T-helper 2 cell treated with Interferon-gamma antibody and Interleukin-4, amounts not matched to agents 5 μg/mL and 100 μg/mL, for 36 hours (primary cell): Measurements from ENCODE around the gene DEDD2.

Experiments
- DNase-seq: peaks from one replicate; pipeline ENCODE4 v3.0.0; 2021; ENCODE audit warnings: low spot score
- H3K27ac Mint-ChIP-seq: one replicate; pipeline ENCODE4 v1.8.0; 2021; ENCODE audit warnings: mild to moderate bottlenecking, mixed read lengths
- H3K27me3 Mint-ChIP-seq: one replicate; pipeline ENCODE4 v1.8.0; 2021; ENCODE audit warnings: low read depth, mixed read lengths
- H3K36me3 Mint-ChIP-seq: one replicate; pipeline ENCODE4 v1.8.0; 2021; ENCODE audit warnings: low read depth, mixed read lengths
- H3K4me1 Mint-ChIP-seq: one replicate; pipeline ENCODE4 v1.8.0; 2021; ENCODE audit warnings: low read depth, mixed read lengths
- H3K4me3 Mint-ChIP-seq: one replicate; pipeline ENCODE4 v1.8.0; 2022; ENCODE audit warnings: mild to moderate bottlenecking, moderate library complexity, mixed read lengths
- H3K9me3 Mint-ChIP-seq: one replicate; pipeline ENCODE4 v1.8.0; 2021; ENCODE audit warnings: mixed read lengths

Gene DEDD2

DNA sequence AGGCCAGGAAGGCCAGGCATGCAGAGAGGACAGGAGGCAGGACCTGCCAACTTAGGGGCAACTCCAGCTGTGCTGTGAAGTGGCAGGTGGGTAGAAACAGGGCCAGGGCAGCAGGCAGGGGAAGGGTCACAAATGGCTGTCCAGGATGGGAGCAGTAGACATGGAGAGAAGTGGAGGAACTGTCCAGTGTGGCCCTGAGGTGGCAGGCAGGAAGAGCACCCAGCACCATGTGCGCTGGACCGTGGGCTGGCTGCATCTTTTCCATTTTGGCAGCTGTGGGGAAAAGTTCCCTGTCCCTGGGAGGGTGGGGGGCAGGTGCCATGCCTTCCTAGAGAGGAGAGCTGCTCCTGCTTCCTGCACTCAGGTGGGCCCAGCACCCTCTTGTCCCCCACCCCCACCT, 13.8 kb downstream of the DEDD2 start:
- Mint-ChIP-seq H3K4me1 (peaks cover 58% of the 10 kb centered on the region), H3K27ac (peak overlapping the region; percentile 69), H3K4me3 (no peak overlapping the region), H3K27me3 (no peaks in the 10 kb centered on the region), H3K36me3 (peaks cover 77% of the 10 kb centered on the region), H3K9me3 (no peaks in the 10 kb centered on the region)
- DNase-seq = no peak

DNA sequence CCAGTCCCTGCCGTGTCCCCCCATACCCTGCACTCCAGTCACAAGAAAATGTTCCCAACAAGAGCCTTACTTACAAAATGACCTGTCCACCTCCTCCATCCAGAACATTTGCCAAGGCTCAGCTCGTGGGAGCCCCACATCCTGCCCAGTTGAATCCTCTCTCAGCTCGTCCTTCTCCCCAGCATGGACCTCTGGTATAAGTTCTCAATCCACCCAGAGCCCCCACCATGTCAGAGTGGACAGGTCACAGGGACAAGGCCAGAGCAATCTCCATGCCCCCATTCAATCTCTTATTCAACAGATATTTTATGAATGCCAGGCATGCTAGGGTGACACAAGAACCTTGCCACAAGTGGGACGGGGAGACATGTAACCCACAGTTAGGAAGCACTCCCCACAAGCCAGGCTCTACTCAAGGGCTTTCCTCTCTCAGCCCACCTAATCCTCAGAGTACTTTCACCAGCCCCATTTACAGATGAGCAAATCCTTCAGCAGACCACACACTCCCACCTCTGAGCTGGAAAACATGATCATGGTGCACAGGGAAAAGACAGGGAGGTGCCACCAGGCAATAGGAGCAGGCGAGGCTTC, 15.1 kb downstream of the DEDD2 start:
- H3K9me3 Mint-ChIP-seq = no peaks in the 10 kb centered on the region
- DNase-seq = no peak
- H3K27me3 Mint-ChIP-seq = no peaks in the 10 kb centered on the region
- peak overlapping the region; percentile 89 for H3K4me3 Mint-ChIP-seq
- H3K27ac Mint-ChIP-seq = peak overlapping the region; percentile 91
- H3K36me3 Mint-ChIP-seq = peaks cover 71% of the 10 kb centered on the region
- peaks cover 60% of the 10 kb centered on the region for H3K4me1 Mint-ChIP-seq

DNA sequence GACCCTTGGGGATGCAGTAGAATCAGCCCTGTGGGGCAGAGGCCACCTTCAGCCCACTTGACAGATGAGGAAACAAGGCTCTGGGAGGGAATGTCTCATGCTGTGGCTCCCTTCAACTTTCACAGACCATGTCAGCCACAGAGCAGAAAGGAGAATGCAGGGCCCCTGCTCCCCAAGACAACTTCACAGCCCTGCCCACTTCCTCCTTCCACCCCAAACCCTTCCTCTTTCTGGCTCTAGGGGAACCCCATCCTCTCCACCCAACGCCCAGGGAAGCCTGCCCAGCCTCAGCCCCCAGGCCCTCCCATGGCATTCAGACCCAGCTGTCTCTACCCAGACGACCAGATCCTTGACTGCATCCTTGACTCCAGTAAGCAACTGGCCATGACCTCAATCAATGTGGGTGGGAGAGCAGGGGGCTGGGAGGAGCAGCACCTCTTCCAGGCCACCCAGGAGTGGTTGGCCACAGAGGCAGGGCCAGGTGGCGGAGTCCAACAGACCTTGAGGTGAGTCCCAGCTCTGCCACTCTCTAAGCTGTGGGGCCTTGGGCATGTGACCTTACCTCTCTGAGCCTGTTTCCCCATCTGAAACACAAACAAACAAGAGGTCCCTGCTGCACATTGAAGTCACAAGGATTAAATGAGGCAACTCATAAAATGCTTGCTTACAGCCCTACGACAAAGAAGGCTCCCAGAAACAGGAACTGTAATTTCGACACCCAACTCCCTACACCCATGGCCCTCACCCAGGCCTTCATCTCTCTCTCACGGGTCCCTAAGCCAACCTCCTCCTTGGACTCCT, 15.8 kb downstream of the DEDD2 start:
- Mint-ChIP-seq H3K4me3 (peak overlapping the region; percentile 89), H3K36me3 (peaks cover 74% of the 10 kb centered on the region), H3K27ac (peak overlapping the region; percentile 91), H3K27me3 (no peaks in the 10 kb centered on the region), H3K4me1 (peaks cover 65% of the 10 kb centered on the region), H3K9me3 (no peaks in the 10 kb centered on the region)
- DNase-seq = peak; percentile 65

DNA sequence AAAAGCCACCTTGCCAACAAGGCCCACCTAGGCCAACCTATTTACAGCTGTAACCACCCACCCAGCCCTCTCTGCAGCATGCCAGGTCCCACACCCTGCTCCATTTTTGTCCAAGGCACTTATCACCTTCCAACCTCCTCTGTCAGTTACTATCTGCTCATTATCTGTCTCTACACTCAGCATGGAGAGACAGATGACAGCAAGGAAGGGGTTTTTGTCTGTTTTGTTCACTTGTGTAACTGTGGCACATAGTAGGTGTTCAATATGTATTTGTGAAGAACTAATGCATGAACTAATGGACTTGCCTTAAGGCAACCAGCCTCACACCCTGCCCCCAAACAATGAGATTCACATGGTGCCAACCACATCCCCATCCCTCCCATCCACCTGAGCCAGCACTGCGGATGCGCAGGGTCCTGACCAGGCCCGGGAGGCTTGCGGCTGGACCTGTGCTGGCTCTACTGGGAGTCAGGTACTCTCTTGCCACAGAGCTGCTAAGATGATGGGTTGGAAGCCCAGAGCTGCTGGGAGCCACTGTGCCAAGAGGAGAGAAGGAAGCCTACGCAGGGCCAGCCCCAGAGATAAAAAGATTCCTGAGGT, 17.3 kb downstream of the DEDD2 start:
- peak overlapping the region; percentile 79 for H3K4me3 Mint-ChIP-seq
- no peaks in the 10 kb centered on the region for H3K27me3 Mint-ChIP-seq
- no peak for DNase-seq
- no peaks in the 10 kb centered on the region for H3K9me3 Mint-ChIP-seq
- H3K27ac Mint-ChIP-seq = peak overlapping the region; percentile 91
- peaks cover 75% of the 10 kb centered on the region for H3K36me3 Mint-ChIP-seq
- peaks cover 71% of the 10 kb centered on the region for H3K4me1 Mint-ChIP-seq

DNA sequence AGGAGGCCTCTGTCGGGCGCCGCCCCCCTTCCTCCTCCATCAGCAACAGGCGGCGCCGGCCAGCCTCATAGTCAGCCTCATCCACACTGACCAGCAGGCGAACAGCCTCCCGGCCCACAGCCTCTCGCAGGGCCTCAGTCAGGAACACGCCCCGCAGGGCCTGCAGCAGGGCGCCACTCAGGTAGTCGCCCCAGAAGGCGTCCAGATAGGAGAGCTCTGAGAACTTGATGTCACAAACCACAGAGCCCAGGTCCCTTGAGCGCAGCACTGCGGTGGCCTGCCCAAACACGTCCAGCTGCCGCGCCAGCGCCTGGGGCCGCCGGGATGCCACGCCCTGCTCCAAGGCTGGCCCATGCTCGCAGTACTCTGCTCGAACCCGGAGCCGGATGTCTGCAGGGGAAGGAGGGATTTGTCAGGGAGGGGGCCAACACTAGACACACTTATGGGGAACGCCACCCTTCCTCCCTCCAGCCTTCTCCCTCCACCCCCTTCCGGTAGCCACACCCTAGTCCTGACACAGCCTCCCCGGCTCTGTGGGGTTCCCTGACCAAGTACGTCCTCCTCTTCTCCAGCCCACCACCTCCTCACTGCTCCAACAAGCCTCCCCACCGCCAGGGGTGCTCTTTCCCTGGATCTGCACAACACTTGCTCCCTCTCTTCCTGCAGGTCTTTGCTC, 17.9 kb downstream of the DEDD2 start:
- Mint-ChIP-seq H3K36me3 (peaks cover 69% of the 10 kb centered on the region), H3K9me3 (no peaks in the 10 kb centered on the region), H3K4me3 (peak overlapping the region; percentile 79), H3K4me1 (peaks cover 67% of the 10 kb centered on the region), H3K27ac (peak overlapping the region; percentile 91), H3K27me3 (no peaks in the 10 kb centered on the region)
- DNase-seq = peak; percentile 67

DNA sequence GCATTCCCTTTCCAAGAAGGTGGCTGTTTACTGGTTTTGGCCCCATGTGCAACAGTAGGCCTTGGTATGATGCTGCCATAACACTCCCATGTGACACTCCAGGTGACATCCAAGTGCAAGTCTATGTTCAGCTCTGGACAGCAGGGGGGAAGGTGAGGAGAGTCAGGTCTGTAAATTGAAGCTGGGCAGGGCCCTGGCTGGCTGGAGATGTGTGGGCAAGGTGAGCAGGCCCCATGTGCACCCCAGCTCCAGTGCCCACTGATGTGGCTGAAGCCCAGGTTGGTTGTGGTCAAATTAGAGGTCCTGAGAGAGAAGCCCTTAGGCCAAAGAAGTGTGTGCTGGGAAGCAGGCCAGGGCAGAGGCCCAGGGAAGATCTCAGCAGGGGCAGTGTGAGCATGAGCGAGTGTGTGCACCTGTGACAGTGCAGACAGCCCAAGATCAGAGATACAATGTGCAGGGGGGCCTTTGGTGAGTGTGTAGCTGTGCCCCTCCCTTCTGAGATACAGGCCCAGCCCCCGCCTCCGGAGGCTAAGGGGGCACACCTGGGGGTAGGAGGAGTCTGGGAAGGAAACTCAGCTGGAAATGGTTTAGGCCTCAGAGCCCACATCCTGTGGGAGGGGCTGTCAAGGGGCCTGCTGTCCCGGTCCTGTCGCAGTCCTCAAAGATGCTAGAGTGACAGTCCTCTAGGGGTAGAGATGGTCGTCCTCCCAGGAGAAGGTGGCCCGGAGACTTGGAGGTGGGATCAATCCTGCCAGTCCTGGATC, 18.6 kb downstream of the DEDD2 start:
- H3K4me3 Mint-ChIP-seq = peak overlapping the region; percentile 79
- DNase-seq = peak; percentile 64
- H3K4me1 Mint-ChIP-seq = peaks cover 67% of the 10 kb centered on the region
- peaks cover 69% of the 10 kb centered on the region for H3K36me3 Mint-ChIP-seq
- no peaks in the 10 kb centered on the region for H3K27me3 Mint-ChIP-seq
- peak overlapping the region; percentile 91 for H3K27ac Mint-ChIP-seq
- peaks cover 4% of the 10 kb centered on the region for H3K9me3 Mint-ChIP-seq

DNA sequence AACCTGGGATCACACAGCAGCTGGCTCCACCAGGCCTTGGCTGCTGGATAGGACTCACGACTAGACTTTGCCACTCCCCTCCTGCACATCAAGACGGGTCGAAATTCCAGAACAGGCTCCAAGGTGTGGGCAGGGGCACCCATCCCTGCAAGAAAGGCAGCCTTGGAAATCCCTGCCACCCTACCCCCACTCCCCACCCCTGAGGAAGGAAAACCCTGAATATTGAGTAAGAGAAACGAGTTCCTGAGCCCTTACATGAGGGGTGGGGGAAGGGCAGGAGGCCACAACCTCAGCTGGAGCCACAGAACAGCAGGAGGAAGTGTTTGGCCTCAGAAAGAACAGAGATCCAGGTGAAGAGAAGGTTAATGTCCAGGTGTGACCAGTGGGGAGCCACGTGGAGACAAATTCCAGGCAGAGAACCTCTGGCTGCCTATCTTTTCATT, 20.1 kb downstream of the DEDD2 start:
- no peak for DNase-seq
- H3K36me3 Mint-ChIP-seq = peaks cover 67% of the 10 kb centered on the region
- H3K4me3 Mint-ChIP-seq = peak overlapping the region; percentile 76
- H3K4me1 Mint-ChIP-seq = peaks cover 61% of the 10 kb centered on the region
- H3K9me3 Mint-ChIP-seq = peaks cover 12% of the 10 kb centered on the region
- H3K27ac Mint-ChIP-seq = peak overlapping the region; percentile 85
- H3K27me3 Mint-ChIP-seq = no peaks in the 10 kb centered on the region

DNA sequence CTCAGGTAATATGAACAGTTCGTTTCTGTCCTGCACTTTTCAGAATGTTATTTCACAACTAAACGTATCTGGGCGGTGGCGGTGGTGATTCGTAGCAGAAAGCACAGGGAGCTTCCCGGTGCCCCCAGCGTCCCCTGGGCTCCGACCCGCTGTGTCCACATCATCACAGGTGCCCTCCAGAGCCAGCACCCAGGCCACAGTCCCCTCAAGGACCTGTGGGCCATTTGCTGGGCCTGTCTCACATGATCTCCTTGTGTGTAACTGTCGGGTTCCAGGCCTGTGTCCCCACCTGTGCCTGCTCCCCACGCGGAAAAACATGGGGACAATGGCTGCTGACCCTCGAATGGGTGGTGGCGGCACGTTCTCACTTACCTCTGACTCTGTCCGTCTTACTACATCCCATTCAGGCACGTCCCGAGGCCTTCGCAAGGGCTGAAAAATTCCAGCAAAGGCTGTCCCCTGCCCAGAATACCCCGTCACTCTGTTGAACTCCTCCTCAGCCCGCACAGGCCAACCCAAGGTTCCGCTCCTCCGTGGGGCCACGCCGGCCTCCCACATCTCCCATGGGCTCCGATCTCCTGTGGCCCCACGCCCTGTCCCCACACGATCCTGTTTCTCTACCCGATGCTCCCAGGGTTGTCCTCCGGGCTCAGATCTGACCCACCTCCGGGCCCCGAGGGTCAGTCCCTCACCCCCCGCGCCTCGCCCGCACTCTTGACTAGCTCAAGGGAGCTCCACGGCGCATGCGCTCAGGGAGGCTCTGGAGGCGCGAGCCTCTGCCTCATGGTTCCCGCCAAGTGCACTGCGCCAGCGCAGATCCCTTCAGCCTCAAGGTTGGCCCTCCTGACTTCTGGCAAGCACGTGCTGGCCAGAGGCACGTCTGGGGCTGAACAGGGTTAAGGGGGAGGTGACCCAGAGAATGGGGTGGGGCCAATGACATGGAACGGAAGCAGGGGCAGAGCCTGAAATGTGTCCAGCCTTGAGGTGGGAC, 21.2 kb downstream of the DEDD2 start:
- Mint-ChIP-seq H3K27ac (peak overlapping the region; percentile 15), H3K4me3 (no peak overlapping the region), H3K27me3 (no peaks in the 10 kb centered on the region), H3K9me3 (peaks cover 12% of the 10 kb centered on the region), H3K4me1 (peaks cover 60% of the 10 kb centered on the region), H3K36me3 (peaks cover 58% of the 10 kb centered on the region)
- DNase-seq = no peak

DNA sequence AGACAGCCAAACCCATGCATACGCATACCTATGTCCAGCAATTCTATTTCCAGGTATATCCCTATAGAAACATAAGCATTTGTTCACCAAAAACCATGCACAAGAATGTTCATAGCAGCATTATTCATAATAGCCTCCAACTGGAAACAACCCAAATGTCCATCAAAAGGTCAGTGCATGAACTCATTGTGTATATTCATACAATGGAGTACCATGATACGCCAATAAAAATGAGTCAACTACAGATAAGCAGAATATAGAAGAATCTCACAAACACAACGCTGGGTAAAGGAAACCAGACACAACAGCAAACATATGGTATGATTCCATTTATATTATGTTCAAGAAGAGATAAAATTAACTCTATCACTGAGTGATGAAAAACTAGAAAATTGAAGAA, 23.8 kb downstream of the DEDD2 start:
- H3K27me3 Mint-ChIP-seq = no peaks in the 10 kb centered on the region

DNA sequence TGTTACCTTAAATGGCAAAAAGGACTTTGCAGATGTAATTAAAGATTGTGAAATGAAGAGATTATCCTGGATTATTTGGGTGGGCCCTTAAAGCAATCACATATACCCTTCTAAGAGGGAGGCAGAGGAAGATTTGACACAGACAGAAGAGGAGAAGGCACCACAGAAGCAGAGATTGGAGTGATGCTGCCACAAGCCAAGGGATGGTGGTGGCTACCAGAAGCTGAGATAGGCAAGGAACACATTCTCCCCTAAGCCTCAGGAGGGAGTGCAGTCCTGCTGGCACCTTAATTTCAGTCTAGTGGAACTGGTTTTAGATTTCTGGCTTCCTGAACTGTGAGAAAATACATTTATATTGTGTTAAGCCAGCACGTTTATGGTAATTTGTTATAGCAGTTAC, 24.2 kb downstream of the DEDD2 start:
- Mint-ChIP-seq H3K4me1 (peaks cover 48% of the 10 kb centered on the region), H3K27me3 (no peaks in the 10 kb centered on the region), H3K36me3 (peaks cover 35% of the 10 kb centered on the region), H3K9me3 (peaks cover 12% of the 10 kb centered on the region), H3K4me3 (no peak overlapping the region), H3K27ac (no peak overlapping the region)
- DNase-seq = no peak

More for the DNA sequence above, 23.8 kb downstream of the DEDD2 start:
- no peak for DNase-seq
- H3K9me3 Mint-ChIP-seq = peaks cover 12% of the 10 kb centered on the region
- peaks cover 50% of the 10 kb centered on the region for H3K4me1 Mint-ChIP-seq
- H3K4me3 Mint-ChIP-seq = no peak overlapping the region
- peaks cover 37% of the 10 kb centered on the region for H3K36me3 Mint-ChIP-seq
- no peak overlapping the region for H3K27ac Mint-ChIP-seq

DNA sequence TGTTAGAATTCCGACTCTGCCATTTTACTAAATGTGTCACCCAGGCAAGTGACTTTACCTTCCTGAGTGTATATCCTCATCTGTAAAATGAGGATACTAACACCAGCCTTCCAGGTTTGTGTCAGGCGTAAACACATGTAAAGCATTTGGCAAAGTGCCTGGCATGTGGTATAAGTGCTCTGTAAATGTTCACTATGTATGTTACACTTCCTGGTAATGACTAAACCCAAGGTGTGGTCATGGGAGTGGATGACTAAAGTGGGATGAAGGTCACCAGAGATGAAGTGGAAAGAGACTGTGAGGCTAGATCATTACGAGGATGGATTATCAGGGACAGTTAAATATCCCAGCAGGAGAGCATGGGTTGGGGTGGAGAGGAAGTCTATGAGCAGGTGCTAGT, 25.6 kb downstream of the DEDD2 start:
- H3K27me3 Mint-ChIP-seq = no peaks in the 10 kb centered on the region
- peaks cover 26% of the 10 kb centered on the region for H3K36me3 Mint-ChIP-seq
- H3K9me3 Mint-ChIP-seq = peaks cover 12% of the 10 kb centered on the region
- peak overlapping the region; percentile 5 for H3K4me3 Mint-ChIP-seq
- peak; percentile 47 for DNase-seq
- H3K4me1 Mint-ChIP-seq = peaks cover 37% of the 10 kb centered on the region
- no peak overlapping the region for H3K27ac Mint-ChIP-seq

DNA sequence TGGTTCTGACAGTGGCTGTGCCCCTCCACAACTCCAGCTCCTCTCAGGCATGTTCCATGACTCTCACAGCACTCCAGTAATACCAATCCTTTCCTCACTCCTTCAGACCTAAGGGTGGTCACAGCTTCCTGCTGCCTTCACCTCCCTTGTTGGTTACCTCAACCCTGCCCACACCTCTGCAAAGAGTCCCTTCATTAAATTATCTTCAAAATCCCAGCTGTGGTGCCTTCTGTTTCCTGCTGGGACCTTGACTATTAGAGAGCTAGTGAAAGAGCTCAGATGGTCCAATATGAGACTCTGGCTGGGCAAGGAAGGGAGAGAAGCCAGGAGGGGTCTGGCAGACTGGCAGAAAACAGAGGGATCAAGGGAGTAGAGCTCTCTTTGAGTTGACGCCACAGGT, 26.1 kb downstream of the DEDD2 start:
- Mint-ChIP-seq H3K27ac (peak overlapping the region; percentile 14), H3K9me3 (peaks cover 12% of the 10 kb centered on the region), H3K4me1 (peaks cover 37% of the 10 kb centered on the region), H3K27me3 (no peaks in the 10 kb centered on the region), H3K36me3 (peaks cover 20% of the 10 kb centered on the region), H3K4me3 (no peak overlapping the region)
- no peak for DNase-seq
